HUDEP-2 (cell line): ENCODE results near the gene FAM32A.

ENCODE experiments used
- DNase-seq, 76 experiments: peaks; one replicate each; lab custom pipeline; 2025; ENCODE audit not compliant: unreplicated experiment in 76 of 76; lab: John Stamatoyannopoulos, UW

The FAM32A gene

DNA sequence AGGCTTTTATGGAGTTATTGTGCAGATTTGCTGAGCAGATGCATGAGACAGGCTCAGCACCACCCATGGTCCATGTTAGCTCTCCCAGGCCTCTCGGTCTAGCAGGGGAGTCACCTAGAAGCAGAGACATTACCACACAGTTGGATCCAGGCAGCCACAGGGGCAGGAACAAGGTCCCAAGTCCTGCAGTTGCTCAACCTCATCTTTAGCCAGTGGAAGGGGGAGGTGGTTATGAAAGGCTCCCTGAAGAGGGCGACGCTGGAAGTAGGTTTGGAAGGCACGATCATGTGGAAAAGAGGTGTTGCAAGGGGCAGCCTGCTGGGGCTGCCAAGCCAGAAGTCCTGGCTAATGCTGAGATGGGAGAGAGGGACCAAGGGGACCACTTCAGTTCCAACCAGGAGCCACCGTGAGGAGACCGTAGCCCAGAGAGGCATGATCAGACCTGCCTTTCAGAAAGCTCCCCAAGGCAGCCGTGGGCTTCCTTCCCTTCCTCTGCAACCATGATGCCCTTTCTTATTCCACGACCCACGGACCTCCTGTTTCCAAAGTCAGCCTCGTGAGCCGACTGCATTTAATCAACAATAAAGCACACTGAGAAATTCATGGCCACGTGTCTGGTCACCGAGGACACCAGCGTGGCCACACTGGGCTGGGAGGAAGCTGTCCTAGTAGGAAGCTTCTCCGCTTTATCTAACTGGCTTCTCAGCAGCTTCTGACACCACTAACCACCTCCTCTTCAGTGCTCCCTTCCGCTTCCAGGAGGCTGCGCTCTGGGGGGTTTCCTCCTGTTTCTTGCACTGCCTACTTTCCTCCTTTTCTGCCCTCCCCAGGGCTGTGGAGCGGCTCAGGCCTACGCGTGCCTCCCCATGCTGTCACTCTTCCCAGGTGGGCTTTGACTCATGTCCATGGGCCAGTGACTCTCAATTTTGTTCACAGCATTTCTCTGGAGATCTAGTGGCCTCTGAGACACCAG, 15.1 kb downstream of the FAM32A start:
- no peak for DNase-seq

GRCh38 chr19:16201011-16201391, 15.8 kb downstream of the FAM32A start:
- no peak for DNase-seq

- no peak for DNase-seq
These were observed 17.4 kb downstream of the FAM32A start for GRCh38 chr19:16202320-16203255.

DNA sequence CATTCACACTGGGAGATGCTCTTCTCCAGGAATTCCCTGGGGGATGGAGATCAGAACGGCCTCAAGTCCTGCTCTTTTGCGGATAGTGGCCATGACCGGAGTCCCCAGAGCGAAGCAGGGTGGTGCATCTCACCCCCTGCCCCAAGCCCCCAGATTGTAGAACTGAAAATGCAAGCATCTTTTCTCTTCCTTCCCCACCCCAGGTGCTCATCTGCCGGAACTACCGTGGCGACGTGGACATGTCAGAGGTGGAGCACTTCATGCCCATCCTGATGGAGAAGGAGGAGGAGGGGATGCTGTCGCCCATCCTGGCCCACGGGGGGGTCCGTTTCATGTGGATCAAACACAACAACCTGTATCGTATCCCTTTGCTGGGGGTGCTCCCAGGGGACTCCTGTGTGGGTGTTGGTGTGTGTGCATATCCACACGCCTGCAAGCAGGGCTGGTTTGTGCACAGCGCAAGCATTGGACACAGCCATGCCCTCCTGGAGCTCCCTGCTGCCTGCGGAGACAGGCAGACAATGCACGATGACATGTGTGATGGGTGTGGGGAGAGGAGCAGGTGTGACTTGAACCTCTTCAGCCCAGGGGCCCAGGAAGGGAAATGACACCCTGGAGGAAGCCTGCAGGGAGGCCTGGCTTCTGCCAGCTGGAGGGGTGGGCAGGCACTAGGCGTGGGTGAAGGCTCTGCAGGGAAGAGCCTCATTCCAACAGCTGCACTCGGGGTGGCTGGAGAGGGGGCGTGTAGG, 18.2 kb downstream of the FAM32A start:
- no peak for DNase-seq

- no peak for DNase-seq
These were observed 18.7 kb downstream of the FAM32A start for GRCh38 chr19:16204005-16204294.

- no peak for DNase-seq
These were observed 20.2 kb downstream of the FAM32A start for GRCh38 chr19:16205205-16206045.

GRCh38 chr19:16206046-16206605, 20.9 kb downstream of the FAM32A start:
- no peak for DNase-seq

- DNase-seq: no peak
These were observed 21.4 kb downstream of the FAM32A start for GRCh38 chr19:16206637-16207036.

DNA sequence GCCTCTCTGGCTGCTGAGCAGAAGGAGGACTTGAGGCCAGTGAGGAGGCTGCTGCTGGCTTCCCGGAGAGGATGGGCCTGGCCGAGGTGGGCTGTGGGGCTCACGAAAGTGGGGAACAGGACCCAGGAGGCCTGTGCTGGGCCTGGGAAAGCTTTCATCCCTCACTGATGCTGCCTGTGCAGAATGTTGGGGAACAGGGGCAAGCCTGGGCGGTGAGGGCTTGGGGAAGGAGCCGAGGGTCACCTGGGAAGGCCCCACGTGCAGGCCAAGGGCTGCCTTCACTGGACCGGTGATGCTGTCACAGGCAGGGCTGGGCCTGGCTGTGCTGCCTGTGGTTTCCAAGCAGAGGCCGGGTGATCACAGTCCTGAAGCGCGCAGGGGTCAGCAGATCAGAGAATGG, 21.9 kb downstream of the FAM32A start:
- DNase-seq: no peak

DNA sequence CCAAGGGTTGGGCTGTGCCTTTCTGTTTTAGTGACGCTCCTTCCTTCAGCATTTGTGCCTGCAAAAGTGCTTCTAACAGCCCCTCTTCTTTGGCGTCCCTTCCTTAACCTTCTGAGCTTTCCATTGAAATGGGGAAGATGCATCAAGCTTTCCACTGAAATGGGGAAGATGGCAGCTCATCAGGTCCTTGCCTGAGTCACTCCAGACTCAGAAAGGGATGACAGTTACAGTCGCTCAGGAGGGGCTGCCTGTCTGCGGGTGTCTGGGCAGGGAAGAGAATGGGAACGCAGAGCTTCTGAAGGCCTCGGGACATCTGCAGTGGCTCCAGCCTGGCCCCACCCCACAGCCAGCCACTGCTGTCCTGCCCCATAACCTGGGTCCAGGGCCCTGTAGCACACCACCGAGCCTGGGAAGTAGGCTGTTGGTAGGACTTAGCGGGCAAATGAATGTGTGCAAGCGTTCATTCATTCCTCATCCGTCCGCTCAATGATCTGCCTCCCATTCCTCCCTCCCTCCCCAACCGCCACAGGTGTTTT, 22.3 kb downstream of the FAM32A start:
- DNase-seq: no peak

GRCh38 chr19:16208064-16208759, 23.0 kb downstream of the FAM32A start:
- DNase-seq: peak in 2 of 76 experiments; percentile 18 to 22

DNA sequence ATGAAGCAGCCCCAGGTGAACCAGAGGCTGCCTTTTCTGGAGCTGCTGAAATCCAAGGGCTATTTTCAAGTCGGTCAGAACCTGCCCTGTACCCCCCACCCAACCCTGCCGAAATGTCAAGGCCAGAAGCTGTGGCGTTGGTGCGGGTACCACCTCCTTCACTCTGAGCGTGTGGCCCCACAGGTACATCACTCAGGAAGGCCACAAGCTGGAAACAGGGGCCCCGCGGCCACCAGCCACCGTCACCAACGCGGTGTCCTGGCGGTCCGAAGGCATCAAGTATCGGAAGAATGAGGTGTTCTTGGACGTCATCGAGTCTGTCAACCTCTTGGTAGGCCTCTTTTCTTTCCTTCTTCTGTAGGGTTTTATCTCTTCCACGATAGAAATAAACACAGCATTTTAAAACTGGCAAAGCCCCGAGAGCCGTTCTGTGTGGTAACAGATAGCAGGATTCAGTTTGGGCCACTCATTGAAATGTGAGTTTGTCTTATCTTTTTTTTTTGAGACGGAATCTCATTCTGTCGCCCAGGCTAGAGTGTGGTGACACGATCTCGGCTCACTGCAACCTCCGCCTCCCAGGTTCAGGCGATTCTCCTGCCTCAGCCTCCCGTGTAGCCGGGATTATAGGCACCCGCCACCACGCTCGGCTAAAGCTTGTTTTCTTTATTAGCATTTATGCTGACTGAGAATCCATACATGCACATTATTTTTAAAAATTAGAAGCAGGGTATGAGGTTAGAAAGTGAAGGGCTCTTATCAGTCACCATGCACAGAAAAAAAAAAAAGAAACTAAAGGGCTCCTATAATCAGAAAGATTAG, 23.8 kb downstream of the FAM32A start:
- peak in 19 of 76 experiments; percentile 13 to 80 (median 53) for DNase-seq

DNA sequence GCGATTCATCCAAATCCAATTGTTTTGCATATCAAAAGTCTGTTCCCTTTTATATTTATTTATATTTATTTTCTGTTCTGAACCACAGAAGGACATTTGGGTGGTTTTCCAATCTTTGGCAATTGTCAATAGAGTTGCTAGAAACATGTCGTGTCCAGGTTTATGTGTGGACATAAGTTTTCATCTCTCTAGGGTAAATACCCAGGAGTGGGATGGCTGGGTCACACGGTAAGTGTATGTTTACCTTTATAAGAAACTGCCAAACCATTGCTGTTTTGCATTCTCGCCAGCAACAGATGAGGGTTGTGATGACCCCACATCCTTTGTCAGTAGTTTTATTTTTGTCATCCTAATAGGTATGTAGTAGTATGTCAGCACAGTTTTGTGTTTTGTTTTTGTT, 25.0 kb downstream of the FAM32A start:
- no peak for DNase-seq

DNA sequence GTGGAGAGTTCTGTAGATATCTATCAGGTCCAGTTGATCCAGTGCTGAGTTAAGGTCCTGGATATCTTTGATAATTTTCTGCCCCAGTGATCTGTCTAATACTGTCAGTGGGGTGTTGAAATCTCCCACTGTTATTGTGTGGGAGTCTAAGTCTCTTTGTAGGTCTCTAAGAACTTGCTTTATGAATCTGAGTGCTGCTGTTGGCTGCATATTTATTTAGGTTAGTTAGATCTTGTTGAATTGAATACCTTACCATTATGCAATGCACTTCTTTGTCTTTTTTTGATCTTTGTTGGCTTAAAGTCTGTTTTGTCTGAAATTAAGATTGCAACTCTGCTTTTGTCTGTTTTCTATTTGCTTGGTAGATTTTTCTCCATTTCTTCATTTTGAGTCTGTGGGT, 27.9 kb downstream of the FAM32A start:
- peak in 1 of 76 experiments; percentile 51 for DNase-seq

- no peak for DNase-seq
These were observed 31.8 kb downstream of the FAM32A start for GRCh38 chr19:16216744-16217670.

DNA sequence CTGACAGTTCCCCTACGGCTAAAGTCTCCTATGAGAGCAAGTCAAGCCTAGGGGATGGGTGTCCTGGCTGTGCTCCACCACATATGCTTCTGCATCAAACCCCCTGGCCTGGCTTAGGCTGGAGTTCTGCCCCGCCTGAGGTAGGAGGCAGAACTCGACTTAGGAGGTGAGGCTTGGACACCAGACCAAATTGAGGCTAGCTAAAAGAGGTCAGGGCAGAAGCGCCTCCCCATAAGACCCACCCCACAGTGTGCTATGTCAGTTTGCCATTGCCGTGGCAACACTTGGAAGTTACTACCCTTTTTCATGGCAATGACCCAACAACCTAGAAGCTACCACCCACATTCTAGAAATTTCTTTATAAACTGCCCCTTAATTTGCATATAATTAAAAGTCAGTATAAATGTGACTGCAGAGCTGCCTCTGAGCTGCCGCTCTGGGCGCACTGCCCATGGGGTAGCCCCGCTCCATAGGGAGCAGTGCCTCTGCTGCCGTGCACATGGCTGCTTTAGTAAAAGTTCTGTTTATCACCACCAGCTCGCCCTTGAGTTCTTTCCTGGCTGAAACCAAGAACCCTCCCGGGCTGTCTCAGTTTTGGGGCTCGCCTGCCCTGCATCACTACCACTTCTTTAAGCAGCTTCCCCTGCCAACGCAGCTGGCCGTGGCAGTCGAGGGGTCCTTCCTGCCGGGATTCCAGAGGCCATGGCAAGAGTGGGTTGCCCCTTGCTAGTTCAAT, 32.7 kb downstream of the FAM32A start:
- DNase-seq: no peak
